Cardiac muscle cell (in vitro differentiated cells and primary cell): Measurements from ENCODE around the gene ATP6V0E1. TPM values are rescaled to one million over a fixed set of nuclear protein-coding genes. Genes with fewer than 3 reads are reported as not detected.

Source experiments
- DNase-seq, 2 donors: peaks; one replicate each; pipeline versions ENCODE4 v3.0.0 to v3.0.0-alpha.2; 2010 to 2017; ENCODE audit warnings: low read depth in 1 of 2, low spot score in 1 of 2
- H3K27ac ChIP-seq: fragments of 200-600 bp; sonication (generic); 2 replicates; pipeline ENCODE4 v1.5.1; 2016
- H3K27me3 ChIP-seq: fragments of 200-600 bp; sonication (generic); 2 replicates; pipeline ENCODE4 v1.6.0; 2016; ENCODE audit warnings: control low read depth
- H3K36me3 ChIP-seq: fragments of 200-600 bp; sonication (generic); 2 replicates; pipeline ENCODE4 v1.5.1; 2016; ENCODE audit warnings: control low read depth
- H3K4me1 ChIP-seq: fragments of 200-600 bp; sonication (generic); 2 replicates; pipeline ENCODE4 v1.8.1; 2017; ENCODE audit warnings: low read depth, mild to moderate bottlenecking, mixed run types
- H3K4me3 ChIP-seq: fragments of 200-600 bp; sonication (generic); 2 replicates; pipeline ENCODE4 v1.5.1; 2016; ENCODE audit warnings: mild to moderate bottlenecking
- H3K9me3 ChIP-seq: fragments of 200-600 bp; sonication (generic); 2 replicates; pipeline ENCODE4 v1.5.1; 2017; ENCODE audit warnings: low read depth, mild to moderate bottlenecking, control low read depth
- CTCF ChIP-seq: IDR thresholded peaks from 2 replicates; pipeline ENCODE4 v1.5.1; 2012; ENCODE audit warnings: low read depth, mild to moderate bottlenecking, low read length
- polyA plus RNA-seq: library from polyadenylated mRNA; unstranded; fragments of >200 nt; fragmentation: Nextera tagmentation; extraction: Ambion mirVana; gene quantifications from 2 replicates; pipeline ENCODE4 v1.2.1, GENCODE V29; 2016
- total RNA-seq: library from RNA; depleted of rRNA; stranded (reverse); fragments of >200 nt; gene quantifications from 2 replicates; pipeline ENCODE4 v1.2.3, GENCODE V29; 2016

The ATP6V0E1 gene
- total and polyA plus RNA-seq, 2 experiments from 2014 or later = 52.2 to 301 TPM

DNA sequence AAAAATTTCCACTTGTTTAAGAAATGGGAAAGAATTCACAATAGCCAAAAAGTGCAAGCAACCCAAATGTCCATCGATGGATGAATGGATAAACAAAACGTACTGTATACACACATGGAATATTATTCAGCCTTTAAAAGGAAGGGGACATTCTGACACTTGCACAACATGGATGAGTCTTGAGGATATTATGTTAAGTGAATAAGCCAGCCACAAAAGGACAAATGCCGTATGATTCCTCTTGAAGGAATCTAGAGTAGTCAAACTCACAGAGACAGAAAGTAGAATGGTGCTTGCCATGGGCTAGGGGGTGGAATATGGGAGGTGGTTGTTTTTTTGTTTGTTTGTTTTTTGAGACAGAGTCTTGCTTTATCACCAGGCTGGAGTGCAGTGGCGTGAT, 3.8 kb upstream of the ATP6V0E1 start:
- no peak for DNase-seq
- Histone ChIP-seq H3K9me3 (no peaks in the 10 kb centered on the region), H3K27ac (no peak overlapping the region), H3K36me3 (no peaks in the 10 kb centered on the region), H3K4me1 (peaks cover 5% of the 10 kb centered on the region), H3K27me3 (peaks cover 6% of the 10 kb centered on the region), H3K4me3 (no peak overlapping the region)
- no peak for TF ChIP-seq CTCF

GRCh38 chr5:172981931-172982330, 1.6 kb upstream of the ATP6V0E1 start:
- Histone ChIP-seq H3K27me3 (no peaks in the 10 kb centered on the region), H3K4me1 (peaks cover 9% of the 10 kb centered on the region), H3K9me3 (no peaks in the 10 kb centered on the region), H3K36me3 (no peaks in the 10 kb centered on the region), H3K27ac (no peak overlapping the region), H3K4me3 (no peak overlapping the region)
- no peak for DNase-seq
- TF ChIP-seq CTCF = no peak

DNA sequence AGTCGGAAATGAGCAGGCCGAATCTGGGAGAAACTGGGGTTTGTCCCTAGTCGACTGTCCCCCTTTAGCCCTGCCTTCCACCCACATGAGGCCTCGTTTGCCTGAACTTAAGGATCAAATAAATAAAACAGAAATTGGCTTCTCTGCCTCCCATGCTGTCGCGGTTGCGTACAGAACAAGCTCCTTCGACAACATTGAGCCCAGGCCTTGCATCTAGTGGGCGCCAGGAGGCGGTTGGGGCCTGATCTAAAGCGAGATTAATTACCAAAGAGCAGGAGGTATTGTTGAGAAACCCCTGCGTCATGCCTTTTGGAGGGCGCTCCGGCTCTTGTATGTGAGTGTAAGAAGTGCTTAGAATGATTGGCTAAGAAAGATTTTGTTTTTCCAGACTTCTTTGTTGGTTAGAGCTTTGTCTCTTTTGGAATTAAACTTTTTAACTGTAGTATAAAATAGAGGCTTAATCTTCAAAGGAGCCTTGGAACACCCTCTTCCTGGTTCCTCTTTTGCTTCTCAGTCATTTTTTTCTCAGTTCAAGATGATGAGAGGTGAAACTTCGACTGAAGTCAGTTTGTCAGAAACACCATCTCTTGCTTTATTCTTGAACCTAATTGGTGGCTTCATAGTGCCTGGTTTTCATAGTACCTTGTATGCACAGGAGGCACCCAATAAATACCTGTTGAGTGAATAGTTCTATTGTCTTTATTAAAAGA, 828 bp downstream of the ATP6V0E1 start:
- H3K9me3 ChIP-seq = no peaks in the 10 kb centered on the region
- TF ChIP-seq CTCF = peak; percentile 74
- DNase-seq = peak; percentile 70 to 92
- no peaks in the 10 kb centered on the region for H3K27me3 ChIP-seq
- peak overlapping the region; percentile 94 for H3K27ac ChIP-seq
- H3K4me1 ChIP-seq = peaks cover 9% of the 10 kb centered on the region
- no peaks in the 10 kb centered on the region for H3K36me3 ChIP-seq
- peak overlapping the region; percentile 96 for H3K4me3 ChIP-seq

DNA sequence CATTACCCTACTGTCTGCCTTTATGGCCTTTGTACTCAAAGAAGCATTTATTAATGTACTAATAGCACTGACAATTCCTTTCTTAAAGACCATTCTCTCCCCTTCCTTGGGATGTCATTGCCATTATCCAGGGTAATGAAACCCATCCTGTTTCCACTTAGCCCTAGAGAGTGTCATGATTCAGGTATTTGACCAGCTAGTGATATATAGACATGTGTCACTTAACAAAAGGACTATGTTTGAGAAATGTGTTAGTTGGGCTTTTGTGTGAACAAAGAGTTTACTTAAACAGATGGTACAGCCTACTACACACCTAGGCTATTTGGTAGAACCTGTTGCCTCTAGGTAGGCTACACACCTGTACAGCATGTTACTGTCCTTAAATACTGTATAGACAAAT, 2.0 kb downstream of the ATP6V0E1 start:
- Histone ChIP-seq H3K9me3 (no peaks in the 10 kb centered on the region), H3K27ac (no peak overlapping the region), H3K4me3 (no peak overlapping the region), H3K4me1 (peaks cover 9% of the 10 kb centered on the region), H3K36me3 (no peaks in the 10 kb centered on the region), H3K27me3 (no peaks in the 10 kb centered on the region)
- TF ChIP-seq CTCF = no peak
- no peak for DNase-seq

DNA sequence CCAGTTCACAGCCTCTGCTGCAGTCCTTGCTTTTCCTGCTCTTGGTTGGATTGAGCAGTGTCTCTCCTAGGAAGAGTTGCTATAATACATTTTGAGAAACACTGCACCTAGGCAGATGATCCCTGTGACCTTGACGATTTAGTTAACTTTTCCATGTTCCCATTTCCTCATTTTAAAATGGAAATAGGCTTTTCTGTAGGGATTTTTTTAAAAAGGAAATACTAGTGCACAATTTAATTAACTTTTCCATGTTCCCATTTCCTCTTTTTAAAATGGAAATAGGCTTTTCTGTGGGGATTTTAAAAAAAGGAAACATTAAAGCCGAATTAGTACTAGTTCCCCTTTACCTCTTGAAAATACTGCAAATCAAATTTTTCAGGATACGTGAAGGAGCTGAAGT, 4.7 kb downstream of the ATP6V0E1 start:
- Histone ChIP-seq H3K36me3 (no peaks in the 10 kb centered on the region), H3K27ac (no peak overlapping the region), H3K27me3 (no peaks in the 10 kb centered on the region), H3K4me1 (peaks cover 9% of the 10 kb centered on the region), H3K4me3 (no peak overlapping the region), H3K9me3 (no peaks in the 10 kb centered on the region)
- TF ChIP-seq CTCF = no peak
- no peak for DNase-seq
